K562 (cell line): ENCODE measurements around the gene PACSIN3. TPM values are rescaled to one million over a fixed set of nuclear protein-coding genes. Genes with fewer than 3 reads are reported as not detected.
"Not testable (repeated sequence)": the region's sequence is repeated elsewhere in the genome, so short reads cannot be mapped to it uniquely, and the experiment has no call there.

Experiments
- ATAC-seq: fragments of 200-7000 bp; cut with Tn5 transposase; 3 replicates; pipeline ENCODE4 v1.9.1; 2020; ENCODE audit warnings: moderate library complexity
- BruUV-seq: library from RNA; stranded (reverse); fragments of 400-500 nt; replicated peaks from 2 replicates; lab custom pipeline; 2021; lab: Mats Ljungman, UMichigan
- CTCF ChIA-PET: fragments of 300-600 bp; formaldehyde crosslinking; extraction: SDS; loops from one replicate; lab custom pipeline; 2021; ENCODE audit warnings: low intra/inter-chr PET ratio; lab: Yijun Ruan, JAX
- POLR2A ChIA-PET: fragments of 300-600, 350-650 bp; sonication (Branson Sonifier 250); formaldehyde crosslinking; extraction: SDS; loops from one replicate; lab custom pipeline; 2021; ENCODE audit warnings: antibody characterized with exemption, inconsistent platforms; lab: Yijun Ruan, JAX
- DNase-seq, 4 experiments: peaks; one replicate each; pipeline versions ENCODE4 v3.0.0 to v3.0.0-alpha.2; 2011 to 2018; ENCODE audit warnings: low spot score in 3 of 4, mixed read lengths in 3 of 4; ENCODE audit errors: extremely low read depth in 1 of 4
- FAIRE-seq: peaks from 2 replicates; lab custom pipeline; 2011; peaks lifted over from hg19 to GRCh38; lab: Jason Lieb, UNC
- H2AFZ ChIP-seq: 2 replicates; pipeline ENCODE4 v1.6.0; 2011; ENCODE audit warnings: low read depth, low read length, control low read depth, inconsistent platforms
- H3K27ac ChIP-seq: fragments of 200-600 bp; 3 replicates; pipeline ENCODE4 v1.8.0; 2011; ENCODE audit warnings: low read depth, mild to moderate bottlenecking, control low read depth, inconsistent platforms, low read length, moderate library complexity, mixed read lengths; ENCODE audit errors: extremely low read depth
- H3K27me3 ChIP-seq, 2 experiments: fragments of 300-600 bp in 1 of 2; 2 replicates in 1 of 2; 3 replicates in 1 of 2; pipeline versions ENCODE4 v1.6.0 to v1.8.0; 2011; ENCODE audit warnings: inconsistent platforms in 2 of 2, low read length in 2 of 2, mild to moderate bottlenecking in 1 of 2, mixed read lengths in 1 of 2, moderate library complexity in 1 of 2; ENCODE audit not compliant: control insufficient read depth in 2 of 2, insufficient read depth in 2 of 2
- H3K36me3 ChIP-seq: fragments of 300-600 bp; 3 replicates; pipeline ENCODE4 v1.8.0; 2011; ENCODE audit warnings: mild to moderate bottlenecking, low read length, inconsistent platforms; ENCODE audit not compliant: control insufficient read depth, insufficient read depth
- H3K4me1 ChIP-seq, 2 experiments: fragments of 200-600 bp in 1 of 2; replicated peaks in 1 of 2; 2 replicates in 1 of 2; 3 replicates in 1 of 2; pipeline versions ENCODE4 v1.5.1 to v1.8.0; 2011; ENCODE audit warnings: inconsistent platforms in 2 of 2, low read length in 2 of 2, mild to moderate bottlenecking in 1 of 2, mixed read lengths in 1 of 2, moderate library complexity in 1 of 2; ENCODE audit not compliant: control insufficient read depth in 2 of 2, insufficient read depth in 2 of 2
- H3K4me2 ChIP-seq: 2 replicates; pipeline ENCODE4 v1.6.1; 2011; ENCODE audit warnings: low read length, control low read depth, inconsistent platforms, mixed read lengths; ENCODE audit not compliant: insufficient read depth
- H3K4me3 ChIP-seq: fragments of 200-600 bp; sonication (generic), shearing (Covaris generic); 2 replicates; pipeline ENCODE4 v1.5.1; 2016; ENCODE audit warnings: control low read depth, inconsistent platforms
- H3K79me2 ChIP-seq: fragments of 200-600 bp; 3 replicates; pipeline ENCODE4 v1.8.0; 2011; ENCODE audit warnings: low read length, inconsistent platforms; ENCODE audit not compliant: control insufficient read depth, insufficient read depth
- H3K9ac ChIP-seq, 2 experiments: 2 replicates each; pipeline versions ENCODE4 v1.6.0 to v1.6.1; 2011; ENCODE audit warnings: low read depth in 2 of 2, low read length in 2 of 2, control low read depth in 1 of 2, inconsistent platforms in 1 of 2, mild to moderate bottlenecking in 1 of 2, mixed read lengths in 1 of 2; ENCODE audit not compliant: insufficient read depth in 1 of 2
- H3K9me1 ChIP-seq: one replicate; pipeline ENCODE4 v1.6.0; 2011; ENCODE audit warnings: inconsistent platforms, mild to moderate bottlenecking, low read length, moderate library complexity; ENCODE audit not compliant: control insufficient read depth, insufficient read depth
- H3K9me3 ChIP-seq: replicated peaks from 2 replicates; pipeline ENCODE4 v1.5.1; 2011; ENCODE audit warnings: low read depth, low read length, inconsistent platforms; ENCODE audit not compliant: control insufficient read depth, insufficient read depth
- H4K20me1 ChIP-seq: replicated peaks from 2 replicates; pipeline ENCODE4 v1.6.1; 2011; ENCODE audit warnings: low read length, inconsistent platforms, mixed read lengths; ENCODE audit not compliant: control insufficient read depth, insufficient read depth
- CEBPB ChIP-seq: fragments of 450-650 bp; IDR thresholded peaks from 2 replicates; pipeline ENCODE4 v1.6.1; 2016; ENCODE audit warnings: missing genetic modification characterization, missing compliant biosample characterization
- ZNF121 ChIP-seq: sonication (generic); formaldehyde crosslinking; conservative IDR thresholded peaks from 2 replicates; pipeline ENCODE4 v1.8.0; 2022; ENCODE audit warnings: missing genetic modification reagents
- WGBS: fragments of 100-300 bp; shearing (Covaris generic); methylation state at CpG from one replicate; pipeline ENCODE4 v1.1.6; 2016; ENCODE audit warnings: low coverage, mixed read lengths; ENCODE audit not compliant: insufficient coverage; ENCODE audit errors: missing lambda C conversion rate; 5-methylcytosine and 5-hydroxymethylcytosine counted together
- in situ Hi-C: fragments of 300-500 bp; cut with MboI; formaldehyde crosslinking; loops from 4 replicates; pipeline ENCODE4 v1.15.0; 2018; ENCODE audit warnings: inconsistent platforms, mixed read lengths
- intact Hi-C: fragments of 100-400 bp; cut with micrococcal nuclease; formaldehyde crosslinking; loops from 2 replicates; pipeline ENCODE4 v1.14.2; 2022
- polyA plus RNA-seq, 8 experiments: library from polyadenylated mRNA; depleted of rRNA in 4 of 8; stranded (reverse) in 5 of 8; unstranded in 3 of 8; fragments of >200 nt; fragmentation: Nextera tagmentation in 2 of 8; fragmentation: Illumina TruSeq in 1 of 8; extraction: Ambion mirVana in 2 of 8; extraction: Trizol in 1 of 8; gene quantifications; 2 replicates each; pipeline versions ENCODE4 v1.2.1 to v1.2.3, GENCODE V29; 2011 to 2014; ENCODE audit warnings: inconsistent platforms in 1 of 8, missing spikeins in 1 of 8
- total RNA-seq, 7 experiments: library from RNA; depleted of rRNA in 6 of 7; stranded (reverse); fragments of >200 nt in 6 of 7; fragmentation: Illumina TruSeq in 2 of 7; extraction: Trizol in 2 of 7; gene quantifications; 2 replicates each; pipeline versions ENCODE4 v1.2.1 to v1.2.3, GENCODE V29; 2011 to 2021; ENCODE audit warnings: low replicate concordance in 1 of 7
- TF ChIP-seq, protein P1 (sequence below): sonication (generic); formaldehyde crosslinking; IDR thresholded peaks from 2 replicates; pipeline ENCODE4 v1.8.1; 2023; ENCODE audit warnings: mild to moderate bottlenecking, missing genetic modification reagents

The PACSIN3 gene
- total and polyA plus RNA-seq, 9 of the 15 experiments (the other 6 are each of a cell fraction or from before 2014, with no cell fraction given), result 0.13 to 18.1 (median 7.1) TPM

GRCh38 chr11:47208008-47208552, 21.8 kb upstream of the PACSIN3 start:
- POLR2A ChIA-PET, result interaction anchor here (0.7 to 0.8 kb wide), 2 partner anchors 101 to 971 kb away, joined by 3 read pairs; no protein-coding TSS in a partner anchor
- 54% methylated on average over 10 of the region's 13 CpGs for WGBS

More at GRCh38 chr11:47208008-47208552, 21.8 kb upstream of the PACSIN3 start:
- H3K9me1 ChIP-seq, BruUV-seq, H3K27ac ChIP-seq, H3K27me3 ChIP-seq, ATAC-seq, H3K36me3 ChIP-seq, H3K4me2 ChIP-seq, H3K4me3 ChIP-seq, H3K79me2 ChIP-seq, in situ Hi-C loops, FAIRE-seq, H3K4me1 ChIP-seq, H4K20me1 ChIP-seq, H2AFZ ChIP-seq, H3K9me3 ChIP-seq, DNase-seq, H3K9ac ChIP-seq, CTCF ChIA-PET, intact Hi-C loops: not testable (repeated sequence)
- TF ChIP-seq CEBPB (tag), result peak; percentile 19; the same call in 1 of the 2 replicates
- TF ChIP-seq ZNF121 (CRISPR knock-in tag), result peak; percentile 31; the same call in 1 of the 2 replicates
- TF ChIP-seq, protein P1, sequence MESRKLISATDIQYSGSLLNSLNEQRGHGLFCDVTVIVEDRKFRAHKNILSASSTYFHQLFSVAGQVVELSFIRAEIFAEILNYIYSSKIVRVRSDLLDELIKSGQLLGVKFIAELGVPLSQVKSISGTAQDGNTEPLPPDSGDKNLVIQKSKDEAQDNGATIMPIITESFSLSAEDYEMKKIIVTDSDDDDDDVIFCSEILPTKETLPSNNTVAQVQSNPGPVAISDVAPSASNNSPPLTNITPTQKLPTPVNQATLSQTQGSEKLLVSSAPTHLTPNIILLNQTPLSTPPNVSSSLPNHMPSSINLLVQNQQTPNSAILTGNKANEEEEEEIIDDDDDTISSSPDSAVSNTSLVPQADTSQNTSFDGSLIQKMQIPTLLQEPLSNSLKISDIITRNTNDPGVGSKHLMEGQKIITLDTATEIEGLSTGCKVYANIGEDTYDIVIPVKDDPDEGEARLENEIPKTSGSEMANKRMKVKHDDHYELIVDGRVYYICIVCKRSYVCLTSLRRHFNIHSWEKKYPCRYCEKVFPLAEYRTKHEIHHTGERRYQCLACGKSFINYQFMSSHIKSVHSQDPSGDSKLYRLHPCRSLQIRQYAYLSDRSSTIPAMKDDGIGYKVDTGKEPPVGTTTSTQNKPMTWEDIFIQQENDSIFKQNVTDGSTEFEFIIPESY (CRISPR knock-in tag), result 0 out of 2 replicates have a peak, but pooled peaks have one; percentile 28
